ENCODE measurements around the gene KLHDC4.
"Not testable (repeated sequence)": the region's sequence is repeated elsewhere in the genome, so short reads cannot be mapped to it uniquely, and the experiment has no call there.

Gene KLHDC4

DNA sequence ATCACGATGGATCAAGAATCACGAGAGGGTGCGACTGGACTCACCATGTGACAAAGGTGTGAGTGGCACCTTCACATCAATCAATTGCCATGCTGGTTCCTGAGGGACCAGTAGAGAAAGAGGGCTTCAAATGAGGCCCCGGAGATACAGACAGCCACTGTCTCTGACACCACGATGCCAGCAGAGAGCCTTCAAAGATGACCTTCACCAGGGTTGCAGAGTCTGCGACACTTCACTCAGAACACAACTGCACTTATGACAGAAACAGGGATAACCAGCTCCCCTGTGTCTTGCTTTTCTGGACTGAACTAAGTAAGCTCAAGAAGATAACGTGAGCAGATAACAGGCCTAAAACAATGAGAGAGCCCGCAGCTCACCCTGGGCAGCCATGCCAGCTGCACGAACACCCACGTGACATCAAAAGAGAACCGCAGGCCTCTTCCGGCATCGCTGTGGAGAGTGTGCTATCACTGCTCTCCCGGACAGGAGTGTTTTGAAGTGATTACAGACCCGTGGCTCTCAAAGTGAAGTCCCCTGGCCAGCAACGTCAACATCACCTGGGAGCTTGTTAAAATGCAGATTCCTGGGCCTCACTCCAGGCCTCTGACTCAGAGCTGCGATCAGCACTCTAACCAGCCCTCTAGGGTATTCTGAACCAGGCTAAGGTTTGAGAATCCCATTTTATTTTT lies 36.4 kb downstream of the KLHDC4 start:
- H2AFZ ChIP-seq (ENCODE audit: low read length, unreplicated experiment), result no peak overlapping the region
- H3K27ac ChIP-seq (ENCODE audit: low read depth, low read length), result no peak overlapping the region
- H3K4me3 ChIP-seq (ENCODE audit: low read depth, low read length), result no peak overlapping the region
- H3K79me2 ChIP-seq (ENCODE audit: control insufficient read depth, insufficient read depth, low read length, unreplicated experiment), result no peaks in the 10 kb centered on the region
- H3K36me3 ChIP-seq (ENCODE audit: insufficient read depth, low read length), result no peaks in the 10 kb centered on the region
- no peaks in the 10 kb centered on the region for H3K27me3 ChIP-seq (ENCODE audit: insufficient read depth, low read length)
- no peaks in the 10 kb centered on the region for H3K4me1 ChIP-seq (ENCODE audit: control insufficient read depth, insufficient read depth, low read length, unreplicated experiment)

- Histone ChIP-seq H3K27ac (ENCODE audit: low read depth, low read length) (no peak overlapping the region), H3K4me3 (ENCODE audit: low read depth, low read length) (no peak overlapping the region), H2AFZ (ENCODE audit: low read length, unreplicated experiment) (no peak overlapping the region), H3K36me3 (ENCODE audit: insufficient read depth, low read length) (no peaks in the 10 kb centered on the region), H3K27me3 (ENCODE audit: insufficient read depth, low read length) (no peaks in the 10 kb centered on the region), H3K4me1 (ENCODE audit: control insufficient read depth, insufficient read depth, low read length, unreplicated experiment) (no peaks in the 10 kb centered on the region), H3K79me2 (ENCODE audit: control insufficient read depth, insufficient read depth, low read length, unreplicated experiment) (no peaks in the 10 kb centered on the region)
Observed at GRCh38 chr16:87728026-87728425, 37.8 kb downstream of the KLHDC4 start.

GRCh38 chr16:87727346-87727745 lies 38.4 kb downstream of the KLHDC4 start:
- no peak overlapping the region for H2AFZ ChIP-seq (ENCODE audit: low read length, unreplicated experiment)
- H3K4me1 ChIP-seq (ENCODE audit: control insufficient read depth, insufficient read depth, low read length, unreplicated experiment), result no peaks in the 10 kb centered on the region
- no peaks in the 10 kb centered on the region for H3K27me3 ChIP-seq (ENCODE audit: insufficient read depth, low read length)
- no peaks in the 10 kb centered on the region for H3K36me3 ChIP-seq (ENCODE audit: insufficient read depth, low read length)
- no peaks in the 10 kb centered on the region for H3K79me2 ChIP-seq (ENCODE audit: control insufficient read depth, insufficient read depth, low read length, unreplicated experiment)
- H3K4me3 ChIP-seq (ENCODE audit: low read depth, low read length), result no peak overlapping the region
- no peak overlapping the region for H3K27ac ChIP-seq (ENCODE audit: low read depth, low read length)

- not testable (repeated sequence) for H3K4me1 ChIP-seq (ENCODE audit: control insufficient read depth, insufficient read depth, low read length, unreplicated experiment); H3K4me3 ChIP-seq (ENCODE audit: low read depth, low read length); H3K27ac ChIP-seq (ENCODE audit: low read depth, low read length); H2AFZ ChIP-seq (ENCODE audit: low read length, unreplicated experiment); H3K36me3 ChIP-seq (ENCODE audit: insufficient read depth, low read length); H3K27me3 ChIP-seq (ENCODE audit: insufficient read depth, low read length); H3K79me2 ChIP-seq (ENCODE audit: control insufficient read depth, insufficient read depth, low read length, unreplicated experiment)
Observed at GRCh38 chr16:87726577-87726976, 39.2 kb downstream of the KLHDC4 start.

GRCh38 chr16:87725596-87726235 lies 40.1 kb downstream of the KLHDC4 start:
- H3K36me3 ChIP-seq (ENCODE audit: insufficient read depth, low read length), result no peaks in the 10 kb centered on the region
- no peak overlapping the region for H3K4me3 ChIP-seq (ENCODE audit: low read depth, low read length)
- H3K27ac ChIP-seq (ENCODE audit: low read depth, low read length), result no peak overlapping the region
- no peak overlapping the region for H2AFZ ChIP-seq (ENCODE audit: low read length, unreplicated experiment)
- no peaks in the 10 kb centered on the region for H3K4me1 ChIP-seq (ENCODE audit: control insufficient read depth, insufficient read depth, low read length, unreplicated experiment)
- H3K27me3 ChIP-seq (ENCODE audit: insufficient read depth, low read length), result no peaks in the 10 kb centered on the region
- no peaks in the 10 kb centered on the region for H3K79me2 ChIP-seq (ENCODE audit: control insufficient read depth, insufficient read depth, low read length, unreplicated experiment)

GRCh38 chr16:87724490-87725291 lies 41.1 kb downstream of the KLHDC4 start:
- Histone ChIP-seq H3K27me3 (ENCODE audit: insufficient read depth, low read length) (no peaks in the 10 kb centered on the region), H3K79me2 (ENCODE audit: control insufficient read depth, insufficient read depth, low read length, unreplicated experiment) (no peaks in the 10 kb centered on the region), H2AFZ (ENCODE audit: low read length, unreplicated experiment) (no peak overlapping the region), H3K27ac (ENCODE audit: low read depth, low read length) (no peak overlapping the region), H3K36me3 (ENCODE audit: insufficient read depth, low read length) (no peaks in the 10 kb centered on the region), H3K4me3 (ENCODE audit: low read depth, low read length) (no peak overlapping the region), H3K4me1 (ENCODE audit: control insufficient read depth, insufficient read depth, low read length, unreplicated experiment) (no peaks in the 10 kb centered on the region)

GRCh38 chr16:87723226-87723623 lies 42.6 kb downstream of the KLHDC4 start:
- H3K27ac ChIP-seq (ENCODE audit: low read depth, low read length), result no peak overlapping the region
- no peaks in the 10 kb centered on the region for H3K79me2 ChIP-seq (ENCODE audit: control insufficient read depth, insufficient read depth, low read length, unreplicated experiment)
- H3K27me3 ChIP-seq (ENCODE audit: insufficient read depth, low read length), result no peaks in the 10 kb centered on the region
- H3K4me1 ChIP-seq (ENCODE audit: control insufficient read depth, insufficient read depth, low read length, unreplicated experiment), result no peaks in the 10 kb centered on the region
- no peak overlapping the region for H3K4me3 ChIP-seq (ENCODE audit: low read depth, low read length)
- no peak overlapping the region for H2AFZ ChIP-seq (ENCODE audit: low read length, unreplicated experiment)
- no peaks in the 10 kb centered on the region for H3K36me3 ChIP-seq (ENCODE audit: insufficient read depth, low read length)

GRCh38 chr16:87722590-87723225 lies 43.1 kb downstream of the KLHDC4 start:
- Histone ChIP-seq H2AFZ (ENCODE audit: low read length, unreplicated experiment) (no peak overlapping the region), H3K36me3 (ENCODE audit: insufficient read depth, low read length) (no peaks in the 10 kb centered on the region), H3K27me3 (ENCODE audit: insufficient read depth, low read length) (no peaks in the 10 kb centered on the region), H3K27ac (ENCODE audit: low read depth, low read length) (no peak overlapping the region), H3K79me2 (ENCODE audit: control insufficient read depth, insufficient read depth, low read length, unreplicated experiment) (no peaks in the 10 kb centered on the region), H3K4me1 (ENCODE audit: control insufficient read depth, insufficient read depth, low read length, unreplicated experiment) (no peaks in the 10 kb centered on the region), H3K4me3 (ENCODE audit: low read depth, low read length) (no peak overlapping the region)

GRCh38 chr16:87721622-87722585 lies 43.9 kb downstream of the KLHDC4 start:
- Histone ChIP-seq H2AFZ (ENCODE audit: low read length, unreplicated experiment) (no peak overlapping the region), H3K4me1 (ENCODE audit: control insufficient read depth, insufficient read depth, low read length, unreplicated experiment) (no peaks in the 10 kb centered on the region), H3K4me3 (ENCODE audit: low read depth, low read length) (no peak overlapping the region), H3K27me3 (ENCODE audit: insufficient read depth, low read length) (no peaks in the 10 kb centered on the region), H3K79me2 (ENCODE audit: control insufficient read depth, insufficient read depth, low read length, unreplicated experiment) (no peaks in the 10 kb centered on the region), H3K36me3 (ENCODE audit: insufficient read depth, low read length) (no peaks in the 10 kb centered on the region), H3K27ac (ENCODE audit: low read depth, low read length) (no peak overlapping the region)

- no peaks in the 10 kb centered on the region for H3K27me3 ChIP-seq (ENCODE audit: insufficient read depth, low read length)
- H3K4me1 ChIP-seq (ENCODE audit: control insufficient read depth, insufficient read depth, low read length, unreplicated experiment), result no peaks in the 10 kb centered on the region
- no peaks in the 10 kb centered on the region for H3K79me2 ChIP-seq (ENCODE audit: control insufficient read depth, insufficient read depth, low read length, unreplicated experiment)
- H3K27ac ChIP-seq (ENCODE audit: low read depth, low read length), result no peak overlapping the region
- H2AFZ ChIP-seq (ENCODE audit: low read length, unreplicated experiment), result no peak overlapping the region
- H3K36me3 ChIP-seq (ENCODE audit: insufficient read depth, low read length), result no peaks in the 10 kb centered on the region; the same call in 1 of the 2 replicates
- no peak overlapping the region for H3K4me3 ChIP-seq (ENCODE audit: low read depth, low read length)
Observed at GRCh38 chr16:87720446-87720845, 45.3 kb downstream of the KLHDC4 start.

All from ACC112 (cell line).